Uterus (tissue), 4 donors: ENCODE results near the gene RSPH9. TPM values are rescaled to one million over a fixed set of nuclear protein-coding genes. Genes with fewer than 3 reads are reported as not detected.

ENCODE experiments used
- DNase-seq, 2 donors: peaks; one replicate each; pipeline ENCODE4 v3.0.0-alpha.2; 2019 to 2020
- H3K27ac ChIP-seq, 2 donors: fragments of 200-600 bp; sonication (generic); 1 replicate in 1 of 2; 2 replicates in 1 of 2; pipeline ENCODE4 v1.5.1; 2016 to 2018
- H3K27me3 ChIP-seq, 2 donors: fragments of 200-600 bp; sonication (generic); one replicate each; pipeline ENCODE4 v1.5.1; 2018 to 2019; ENCODE audit warnings: control low read depth in 1 of 2
- H3K36me3 ChIP-seq, 2 donors: fragments of 200-600 bp; sonication (generic); one replicate each; pipeline ENCODE4 v1.5.1; 2019; ENCODE audit warnings: control low read depth in 1 of 2
- H3K4me1 ChIP-seq, 2 donors: fragments of 200-600 bp; sonication (generic); one replicate each; pipeline ENCODE4 v1.5.1; 2018 to 2019; ENCODE audit warnings: control low read depth in 1 of 2
- H3K4me3 ChIP-seq, 2 donors: fragments of 200-600 bp; sonication (generic); 1 replicate in 1 of 2; 2 replicates in 1 of 2; pipeline ENCODE4 v1.5.1; 2018 to 2019; ENCODE audit warnings: mild to moderate bottlenecking in 1 of 2
- H3K9me3 ChIP-seq, 2 donors: fragments of 200-600 bp; sonication (generic); one replicate each; pipeline ENCODE4 v1.5.1; 2019; ENCODE audit warnings: control low read depth in 1 of 2
- CTCF ChIP-seq, 4 experiments: fragments of 200-600 bp in 2 of 4; fragments of 450-650 bp in 2 of 4; sonication (generic) in 2 of 4; IDR thresholded peaks; one replicate each; pipeline ENCODE4 v1.5.1; 2016 to 2019; ENCODE audit warnings: antibody characterized with exemption in 4 of 4, mild to moderate bottlenecking in 2 of 4, moderate library complexity in 1 of 4
- POLR2A ChIP-seq, 2 donors: fragments of 450-650 bp; IDR thresholded peaks; one replicate each; pipeline ENCODE4 v1.6.1; 2016; ENCODE audit warnings: antibody characterized with exemption in 2 of 2, mild to moderate bottlenecking in 1 of 2, moderate library complexity in 1 of 2
- intact Hi-C: fragments of 100-400 bp; cut with DNase I; formaldehyde crosslinking; loops from one replicate; pipeline ENCODE4 v1.15.1; 2023; ENCODE audit warnings: low total_unique reads
- total RNA-seq, 4 donors: library from RNA; depleted of rRNA in 3 of 4; stranded (reverse); fragments of >200 nt in 3 of 4; gene quantifications; one replicate each; pipeline versions ENCODE4 v1.1.0 to v1.2.4, GENCODE V29; 2014 to 2023
- donor health status: DM: yes; HTN: yes; CAD: no.

The RSPH9 gene
- total RNA-seq, 4 donors from 2014 or later = 1.9 to 2.0 TPM; not detected in 2

- Histone ChIP-seq H3K9me3 (no peaks in the 10 kb centered on the region), H3K4me1 (peaks cover 5 to 9% of the 10 kb centered on the region in 2 donors), H3K36me3 (no peaks in the 10 kb centered on the region), H3K27me3 (no peaks in the 10 kb centered on the region), H3K27ac (no peak overlapping the region), H3K4me3 (no peak overlapping the region)
- DNase-seq = peak in 1 of 2 donors; percentile 8
- TF ChIP-seq CTCF (IDR thresholded peaks at IDR 0.05) (no peak), POLR2A (IDR thresholded peaks at IDR 0.05) (no peak)
- intact Hi-C loops = no loop called here
These were observed 20.7 kb upstream of the RSPH9 start for GRCh38 chr6:43623880-43624785.

GRCh38 chr6:43624786-43625288 lies 20.0 kb upstream of the RSPH9 start:
- Histone ChIP-seq H3K9me3 (no peaks in the 10 kb centered on the region), H3K4me1 (peaks cover 5 to 9% of the 10 kb centered on the region in 2 donors), H3K27me3 (no peaks in the 10 kb centered on the region), H3K4me3 (no peak overlapping the region), H3K27ac (no peak overlapping the region), H3K36me3 (no peaks in the 10 kb centered on the region)
- no peak for DNase-seq
- intact Hi-C loops = no loop called here
- TF ChIP-seq CTCF (IDR thresholded peaks at IDR 0.05) = no peak
- TF ChIP-seq POLR2A (IDR thresholded peaks at IDR 0.05) = no peak

GRCh38 chr6:43625393-43625992 lies 19.3 kb upstream of the RSPH9 start:
- H3K27ac ChIP-seq = no peak overlapping the region
- no peak for DNase-seq
- H3K36me3 ChIP-seq = no peaks in the 10 kb centered on the region
- intact Hi-C loops = no loop called here
- TF ChIP-seq CTCF (IDR thresholded peaks at IDR 0.05) (no peak), POLR2A (IDR thresholded peaks at IDR 0.05) (no peak)
- H3K9me3 ChIP-seq = no peaks in the 10 kb centered on the region
- peaks cover 5 to 9% of the 10 kb centered on the region in 2 donors for H3K4me1 ChIP-seq
- H3K4me3 ChIP-seq = no peak overlapping the region
- H3K27me3 ChIP-seq = no peaks in the 10 kb centered on the region

- Histone ChIP-seq H3K36me3 (no peaks in the 10 kb centered on the region), H3K4me1 (peaks cover 5 to 9% of the 10 kb centered on the region in 2 donors), H3K27ac (peak overlapping the region; percentile 95 to 99), H3K9me3 (no peaks in the 10 kb centered on the region), H3K4me3 (no peak overlapping the region), H3K27me3 (no peaks in the 10 kb centered on the region)
- intact Hi-C loops = no loop called here
- no peak for TF ChIP-seq CTCF (IDR thresholded peaks at IDR 0.05)
- no peak for TF ChIP-seq POLR2A (IDR thresholded peaks at IDR 0.05)
- DNase-seq = peak; percentile 74 to 92
These were observed 17.6 kb upstream of the RSPH9 start for GRCh38 chr6:43627008-43627825.
